Hepatocyte (in vitro differentiated cells): ENCODE results near the gene DNER. TPM values are rescaled to one million over a fixed set of nuclear protein-coding genes. Genes with fewer than 3 reads are reported as not detected.

Experiments used
- DNase-seq: peaks from one replicate; pipeline ENCODE4 v3.0.0-alpha.2; 2016; ENCODE audit warnings: low spot score
- H2AFZ ChIP-seq: fragments of 200-600 bp; sonication (generic); 2 replicates; pipeline ENCODE4 v1.6.0; 2016; ENCODE audit warnings: antibody characterized with exemption, mild to moderate bottlenecking
- H3K27ac ChIP-seq: fragments of 200-600 bp; sonication (generic); 2 replicates; pipeline ENCODE4 v1.5.1; 2016; ENCODE audit warnings: mild to moderate bottlenecking
- H3K27me3 ChIP-seq: fragments of 200-600 bp; sonication (generic); 2 replicates; pipeline ENCODE4 v1.6.1; 2016
- H3K36me3 ChIP-seq: fragments of 200-600 bp; sonication (generic); replicated peaks from 2 replicates; pipeline ENCODE4 v1.5.1; 2016; ENCODE audit warnings: low read depth; ENCODE audit not compliant: insufficient read depth
- H3K4me1 ChIP-seq: fragments of 200-600 bp; sonication (generic); 2 replicates; pipeline ENCODE4 v1.5.1; 2016; ENCODE audit warnings: mild to moderate bottlenecking, moderate library complexity; ENCODE audit not compliant: insufficient read depth
- H3K4me2 ChIP-seq: fragments of 200-600 bp; sonication (generic); 2 replicates; pipeline ENCODE4 v1.6.0; 2016
- H3K4me3 ChIP-seq: fragments of 200-600 bp; sonication (generic); 2 replicates; pipeline ENCODE4 v1.5.1; 2016; ENCODE audit warnings: mild to moderate bottlenecking
- H3K79me2 ChIP-seq: fragments of 200-600 bp; sonication (generic); 2 replicates; pipeline ENCODE4 v1.6.0; 2017; ENCODE audit warnings: mild to moderate bottlenecking
- H3K9me2 ChIP-seq: fragments of 200-600 bp; sonication (generic); replicated peaks from 2 replicates; pipeline ENCODE4 v1.6.0; 2017; ENCODE audit warnings: mild to moderate bottlenecking; ENCODE audit not compliant: insufficient read depth
- H3K9me3 ChIP-seq: fragments of 200-600 bp; sonication (generic); 2 replicates; pipeline ENCODE4 v1.5.1; 2016; ENCODE audit warnings: low read depth, mild to moderate bottlenecking
- H4K20me1 ChIP-seq: fragments of 200-600 bp; sonication (generic); 2 replicates; pipeline ENCODE4 v1.6.0; 2016; ENCODE audit warnings: mild to moderate bottlenecking; ENCODE audit not compliant: insufficient read depth, poor library complexity, severe bottlenecking
- EZH2 ChIP-seq: fragments of 200-600 bp; sonication (generic); IDR thresholded peaks from 2 replicates; pipeline ENCODE4 v1.6.1; 2016; ENCODE audit warnings: antibody characterized with exemption, mild to moderate bottlenecking, borderline replicate concordance
- EZH2phosphoT487 ChIP-seq: fragments of 200-600 bp; sonication (generic); IDR thresholded peaks from one replicate; pipeline ENCODE4 v1.6.1; 2018; ENCODE audit warnings: antibody characterized with exemption, mild to moderate bottlenecking, low read depth, moderate library complexity; ENCODE audit not compliant: unreplicated experiment, severe bottlenecking
- WGBS: methylation state at CpG from one replicate; pipeline ENCODE4 v1.1.6; 2016; ENCODE audit warnings: low lambda C conversion rate; ENCODE audit errors: missing lambda C conversion rate; 5-methylcytosine and 5-hydroxymethylcytosine counted together
- polyA plus RNA-seq: library from polyadenylated mRNA; unstranded; fragments of >200 nt; fragmentation: Nextera tagmentation; extraction: Ambion mirVana; gene quantifications from 2 replicates; pipeline ENCODE4 v1.2.1, GENCODE V29; 2016
- total RNA-seq: library from RNA; depleted of rRNA; stranded (reverse); fragments of >200 nt; gene quantifications from 2 replicates; pipeline ENCODE4 v1.2.3, GENCODE V29; 2014
- TF ChIP-seq, protein P1 (sequence below): fragments of 200-600 bp; sonication (generic); IDR thresholded peaks from 2 replicates; pipeline ENCODE4 v1.5.1; 2016; ENCODE audit warnings: antibody characterized with exemption, mild to moderate bottlenecking; ENCODE audit not compliant: poor library complexity

DNER gene
- total and polyA plus RNA-seq, 2 experiments from 2014 or later = 0.37 TPM; not detected in 1

DNA sequence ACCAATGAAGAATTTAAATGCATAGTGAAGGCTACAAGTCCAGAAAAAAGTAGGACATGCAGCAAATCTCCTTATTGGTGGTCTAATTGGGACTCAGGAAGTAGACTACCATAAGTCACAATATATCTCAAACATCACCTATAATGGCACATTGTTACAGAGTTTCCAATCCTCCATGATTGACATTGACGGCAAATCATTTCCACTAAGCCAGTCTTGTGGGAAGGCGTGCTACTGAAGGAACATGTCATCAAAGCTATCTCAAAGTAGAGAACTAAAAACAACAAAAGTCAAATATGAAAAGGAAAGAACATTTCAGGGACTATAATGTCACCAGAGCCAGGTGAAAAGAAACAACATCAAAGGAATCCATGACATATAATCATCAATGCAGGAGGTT, 276.9 kb downstream of the DNER start:
- Histone ChIP-seq H3K9me3 (no peaks in the 10 kb centered on the region), H3K27ac (no peak overlapping the region), H3K4me1 (no peaks in the 10 kb centered on the region), H4K20me1 (no peaks in the 10 kb centered on the region), H3K9me2 (no peaks in the 10 kb centered on the region), H3K4me3 (no peak overlapping the region), H3K79me2 (no peaks in the 10 kb centered on the region), H2AFZ (no peak overlapping the region), H3K4me2 (no peak overlapping the region), H3K27me3 (no peaks in the 10 kb centered on the region), H3K36me3 (no peaks in the 10 kb centered on the region)
- DNase-seq = no peak
- TF ChIP-seq, protein P1, sequence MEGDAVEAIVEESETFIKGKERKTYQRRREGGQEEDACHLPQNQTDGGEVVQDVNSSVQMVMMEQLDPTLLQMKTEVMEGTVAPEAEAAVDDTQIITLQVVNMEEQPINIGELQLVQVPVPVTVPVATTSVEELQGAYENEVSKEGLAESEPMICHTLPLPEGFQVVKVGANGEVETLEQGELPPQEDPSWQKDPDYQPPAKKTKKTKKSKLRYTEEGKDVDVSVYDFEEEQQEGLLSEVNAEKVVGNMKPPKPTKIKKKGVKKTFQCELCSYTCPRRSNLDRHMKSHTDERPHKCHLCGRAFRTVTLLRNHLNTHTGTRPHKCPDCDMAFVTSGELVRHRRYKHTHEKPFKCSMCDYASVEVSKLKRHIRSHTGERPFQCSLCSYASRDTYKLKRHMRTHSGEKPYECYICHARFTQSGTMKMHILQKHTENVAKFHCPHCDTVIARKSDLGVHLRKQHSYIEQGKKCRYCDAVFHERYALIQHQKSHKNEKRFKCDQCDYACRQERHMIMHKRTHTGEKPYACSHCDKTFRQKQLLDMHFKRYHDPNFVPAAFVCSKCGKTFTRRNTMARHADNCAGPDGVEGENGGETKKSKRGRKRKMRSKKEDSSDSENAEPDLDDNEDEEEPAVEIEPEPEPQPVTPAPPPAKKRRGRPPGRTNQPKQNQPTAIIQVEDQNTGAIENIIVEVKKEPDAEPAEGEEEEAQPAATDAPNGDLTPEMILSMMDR = no peak
- TF ChIP-seq EZH2 (no peak), EZH2phosphoT487 (no peak)
- WGBS = 96% methylated on average over 2 of the region's 2 CpGs

- Histone ChIP-seq H3K79me2 (no peaks in the 10 kb centered on the region), H3K9me2 (no peaks in the 10 kb centered on the region), H3K27me3 (no peaks in the 10 kb centered on the region), H3K9me3 (no peaks in the 10 kb centered on the region), H4K20me1 (no peaks in the 10 kb centered on the region), H2AFZ (no peak overlapping the region), H3K4me2 (no peak overlapping the region), H3K27ac (no peak overlapping the region), H3K36me3 (no peaks in the 10 kb centered on the region), H3K4me1 (no peaks in the 10 kb centered on the region), H3K4me3 (no peak overlapping the region)
- no peak for DNase-seq
- WGBS = 49% methylated on average over 2 of the region's 2 CpGs
- TF ChIP-seq, protein P1 = no peak
- TF ChIP-seq EZH2 = no peak
- no peak for TF ChIP-seq EZH2phosphoT487
Measured at GRCh38 chr2:229434187-229434586, 280.2 kb downstream of the DNER start.

DNA sequence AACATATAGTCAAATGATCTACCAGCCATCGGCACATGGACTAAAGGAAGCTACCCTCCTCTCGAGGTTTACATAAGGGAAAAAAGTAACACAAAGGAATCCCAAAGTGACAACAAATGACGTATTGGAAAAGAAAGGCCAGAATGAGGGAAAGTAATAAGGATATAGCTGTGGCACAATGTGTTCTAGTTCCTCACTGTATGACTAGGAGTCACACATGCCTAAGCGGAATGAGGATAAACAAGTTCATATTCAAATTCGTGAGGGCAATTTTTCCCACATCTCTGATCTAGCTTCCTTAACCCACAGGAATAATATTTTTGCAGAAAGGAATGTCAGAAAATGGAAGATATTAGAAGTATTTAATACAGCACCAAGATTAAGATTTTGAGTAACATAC, 281.0 kb downstream of the DNER start:
- no peaks in the 10 kb centered on the region for H4K20me1 ChIP-seq
- H3K79me2 ChIP-seq = no peaks in the 10 kb centered on the region
- H3K4me3 ChIP-seq = no peak overlapping the region
- no peaks in the 10 kb centered on the region for H3K4me1 ChIP-seq
- no peaks in the 10 kb centered on the region for H3K9me2 ChIP-seq
- no peaks in the 10 kb centered on the region for H3K9me3 ChIP-seq
- WGBS = 86% methylated on average over 5 of the region's 5 CpGs
- H2AFZ ChIP-seq = no peak overlapping the region
- no peak for DNase-seq
- no peak for TF ChIP-seq EZH2phosphoT487
- no peak for TF ChIP-seq EZH2
- TF ChIP-seq, protein P1 = no peak
- no peak overlapping the region for H3K4me2 ChIP-seq
- no peak overlapping the region for H3K27ac ChIP-seq
- H3K27me3 ChIP-seq = no peaks in the 10 kb centered on the region
- H3K36me3 ChIP-seq = no peaks in the 10 kb centered on the region
